SKM-1 treated with dmso at 0.1 percent for 144 hours (cell line): ENCODE results near the gene RESF1.

Experiments used
- DNase-seq: peaks from one replicate; lab custom pipeline; 2025; ENCODE audit not compliant: unreplicated experiment; lab: John Stamatoyannopoulos, UW

RESF1 gene

GRCh38 chr12:31958569-31959160 lies 550 bp upstream of the RESF1 start:
- no peak for DNase-seq

- DNase-seq: no peak
These were observed 631 bp downstream of the RESF1 start for GRCh38 chr12:31959701-31960391.

GRCh38 chr12:31961137-31961536 lies 1.9 kb downstream of the RESF1 start:
- no peak for DNase-seq

GRCh38 chr12:31962076-31962475 lies 2.9 kb downstream of the RESF1 start:
- DNase-seq: no peak

GRCh38 chr12:31964280-31964679 lies 5.1 kb downstream of the RESF1 start:
- DNase-seq: no peak

GRCh38 chr12:31965090-31965489 lies 5.9 kb downstream of the RESF1 start:
- DNase-seq: no peak

GRCh38 chr12:31966558-31967205 lies 7.5 kb downstream of the RESF1 start:
- no peak for DNase-seq

- DNase-seq: no peak
These were observed 8.3 kb downstream of the RESF1 start for GRCh38 chr12:31967539-31967938.

- no peak for DNase-seq
These were observed 11.0 kb downstream of the RESF1 start for GRCh38 chr12:31970199-31970598.

GRCh38 chr12:31973818-31974217 lies 14.6 kb downstream of the RESF1 start:
- no peak for DNase-seq

GRCh38 chr12:31974673-31975072 lies 15.5 kb downstream of the RESF1 start:
- no peak for DNase-seq

GRCh38 chr12:31984806-31985591 lies 25.8 kb downstream of the RESF1 start:
- no peak for DNase-seq

GRCh38 chr12:31985832-31986231 lies 26.6 kb downstream of the RESF1 start:
- DNase-seq: no peak

- DNase-seq: no peak
These were observed 30.6 kb downstream of the RESF1 start for GRCh38 chr12:31989571-31990362.

GRCh38 chr12:31991146-31991545 lies 31.9 kb downstream of the RESF1 start:
- no peak for DNase-seq

- DNase-seq: no peak
These were observed 32.6 kb downstream of the RESF1 start for GRCh38 chr12:31991815-31992214.

- DNase-seq: no peak
These were observed 40.5 kb downstream of the RESF1 start for GRCh38 chr12:31999692-32000091.

- DNase-seq: no peak
These were observed 41.3 kb downstream of the RESF1 start for GRCh38 chr12:32000373-32001005.

- DNase-seq: no peak
These were observed 43.8 kb downstream of the RESF1 start for GRCh38 chr12:32002848-32003493.

GRCh38 chr12:32003654-32004053 lies 44.4 kb downstream of the RESF1 start:
- DNase-seq: no peak
